ENCODE data around the gene CYYR1.

Gene CYYR1

GRCh38 chr21:26572076-26572701, 897 bp downstream of the CYYR1 start:
- TF ChIP-seq CTCF (conservative IDR thresholded peaks at IDR 0.05; ENCODE audit: control insufficient read depth, insufficient read depth, low read depth, low read length) = no peak
- no peak overlapping the region for H3K4me3 ChIP-seq (ENCODE audit: control insufficient read depth, low read depth, low read length)
- no peak for DNase-seq (ENCODE audit: low read depth)

DNA sequence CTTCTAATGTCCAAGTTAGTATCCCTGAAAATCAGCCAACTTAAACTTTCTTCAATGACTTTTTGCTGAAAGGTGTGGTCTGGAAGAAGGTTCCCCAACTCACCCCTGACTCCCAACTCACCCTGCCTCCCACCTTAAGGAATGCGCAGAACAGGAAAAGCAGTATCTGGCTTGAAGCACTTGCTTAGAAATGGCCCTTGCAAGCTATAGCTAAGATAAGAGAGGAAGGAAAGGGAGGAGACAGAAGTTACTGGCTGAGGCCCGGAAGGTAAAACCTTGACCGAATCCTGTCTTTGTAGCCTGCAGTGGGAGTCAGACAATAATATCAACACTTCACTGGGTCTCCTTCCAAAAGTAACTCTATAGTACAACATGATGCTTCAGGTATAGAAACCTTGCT, 2.9 kb downstream of the CYYR1 start:
- no peak for DNase-seq (ENCODE audit: low read depth)
- no peak overlapping the region for H3K4me3 ChIP-seq (ENCODE audit: control insufficient read depth, low read depth, low read length)
- no peak for TF ChIP-seq CTCF (conservative IDR thresholded peaks at IDR 0.05; ENCODE audit: control insufficient read depth, insufficient read depth, low read depth, low read length)

- TF ChIP-seq CTCF (conservative IDR thresholded peaks at IDR 0.05; ENCODE audit: control insufficient read depth, insufficient read depth, low read depth, low read length) = no peak
- no peak overlapping the region for H3K4me3 ChIP-seq (ENCODE audit: control insufficient read depth, low read depth, low read length)
- no peak for DNase-seq (ENCODE audit: low read depth)
Observed at GRCh38 chr21:26565546-26565945, 7.5 kb downstream of the CYYR1 start.

DNA sequence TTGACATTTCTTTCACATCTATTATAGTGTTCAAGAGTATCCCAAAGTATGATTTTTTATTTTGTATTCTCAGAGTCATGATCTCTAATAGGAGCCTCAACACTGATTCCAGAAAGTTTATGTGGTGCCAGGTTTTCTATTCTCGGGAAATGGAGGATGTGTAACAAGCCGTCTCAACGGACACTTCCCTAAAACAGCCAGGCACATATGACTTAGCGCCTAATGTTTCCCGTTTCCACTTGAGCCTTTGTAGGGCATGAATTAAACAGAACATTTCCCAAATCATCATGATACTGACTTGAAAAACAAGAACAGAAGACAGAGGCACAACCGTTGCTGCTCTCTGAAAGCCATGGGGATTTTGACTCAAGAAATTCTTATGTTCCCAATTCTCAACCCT, 8.0 kb downstream of the CYYR1 start:
- no peak for TF ChIP-seq CTCF (conservative IDR thresholded peaks at IDR 0.05; ENCODE audit: control insufficient read depth, insufficient read depth, low read depth, low read length)
- H3K4me3 ChIP-seq (ENCODE audit: control insufficient read depth, low read depth, low read length) = no peak overlapping the region
- DNase-seq (ENCODE audit: low read depth) = no peak

DNA sequence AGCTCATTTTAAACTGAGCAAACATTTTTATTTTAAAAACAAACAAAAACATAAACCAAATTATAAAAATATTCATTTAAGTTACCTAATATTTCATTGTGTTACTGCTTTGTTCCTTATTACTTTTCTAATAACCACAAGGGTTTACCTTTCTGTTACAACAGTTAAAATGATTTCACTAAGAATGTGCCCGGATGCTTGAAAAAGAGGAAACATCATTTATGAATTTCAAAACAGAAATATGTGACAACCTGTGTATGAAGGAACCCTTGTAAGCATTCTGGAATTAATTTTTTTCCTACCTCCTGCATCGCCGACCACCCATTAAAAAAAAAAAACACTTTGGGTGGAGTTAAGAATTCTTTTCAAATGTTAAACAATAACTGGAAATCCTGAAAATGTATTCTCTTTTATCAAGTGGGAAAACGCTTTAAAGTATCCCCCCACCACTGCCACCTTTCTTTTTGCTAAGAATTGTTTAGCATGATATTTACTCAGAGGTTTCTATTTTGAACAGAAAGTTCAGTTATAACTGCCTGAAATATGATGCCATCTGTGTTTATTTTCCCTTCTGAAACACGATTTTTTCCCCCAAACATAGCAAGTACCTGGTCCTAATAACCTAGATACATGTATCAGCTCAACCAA, 9.1 kb downstream of the CYYR1 start:
- no peak overlapping the region for H3K4me3 ChIP-seq (ENCODE audit: control insufficient read depth, low read depth, low read length)
- TF ChIP-seq CTCF (conservative IDR thresholded peaks at IDR 0.05; ENCODE audit: control insufficient read depth, insufficient read depth, low read depth, low read length) = no peak
- no peak for DNase-seq (ENCODE audit: low read depth)

GRCh38 chr21:26560612-26561011, 12.5 kb downstream of the CYYR1 start:
- no peak for TF ChIP-seq CTCF (conservative IDR thresholded peaks at IDR 0.05; ENCODE audit: control insufficient read depth, insufficient read depth, low read depth, low read length)
- no peak for DNase-seq (ENCODE audit: low read depth)
- no peak overlapping the region for H3K4me3 ChIP-seq (ENCODE audit: control insufficient read depth, low read depth, low read length)
